Measurements from ENCODE around the gene SPTB.

The SPTB gene

GRCh38 chr14:64817631-64818030, 62.1 kb downstream of the SPTB start:
- no peak overlapping the region for H3K27ac Mint-ChIP-seq
- H3K27me3 Mint-ChIP-seq (ENCODE audit: low read depth): peaks cover 5% of the 10 kb centered on the region
- no peak overlapping the region for H3K4me3 Mint-ChIP-seq
- peaks cover 24% of the 10 kb centered on the region for H3K4me1 Mint-ChIP-seq
- H3K36me3 Mint-ChIP-seq (ENCODE audit: low read depth): no peaks in the 10 kb centered on the region
- no peaks in the 10 kb centered on the region for H3K9me3 Mint-ChIP-seq
- no peak for TF ChIP-seq CTCF (IDR thresholded peaks at IDR 0.05; ENCODE audit: unreplicated experiment in 3 of 3)

- TF ChIP-seq CTCF (IDR thresholded peaks at IDR 0.05; ENCODE audit: unreplicated experiment in 3 of 3): no peak
- H3K4me3 Mint-ChIP-seq: no peak overlapping the region
These were observed 63.4 kb downstream of the SPTB start for GRCh38 chr14:64816221-64816783.

GRCh38 chr14:64815257-64815656, 64.5 kb downstream of the SPTB start:
- no peak overlapping the region for H3K27ac Mint-ChIP-seq
- no peaks in the 10 kb centered on the region for H3K36me3 Mint-ChIP-seq (ENCODE audit: low read depth)
- peaks cover 15% of the 10 kb centered on the region for H3K4me1 Mint-ChIP-seq
- no peak overlapping the region for H3K4me3 Mint-ChIP-seq
- TF ChIP-seq CTCF (IDR thresholded peaks at IDR 0.05; ENCODE audit: unreplicated experiment in 3 of 3): no peak
- peaks cover 5% of the 10 kb centered on the region for H3K27me3 Mint-ChIP-seq (ENCODE audit: low read depth)
- H3K9me3 Mint-ChIP-seq: no peaks in the 10 kb centered on the region

More at GRCh38 chr14:64816221-64816783, 63.4 kb downstream of the SPTB start:
- no peaks in the 10 kb centered on the region for H3K36me3 Mint-ChIP-seq (ENCODE audit: low read depth)
- H3K9me3 Mint-ChIP-seq: no peaks in the 10 kb centered on the region
- peaks cover 5% of the 10 kb centered on the region for H3K27me3 Mint-ChIP-seq (ENCODE audit: low read depth)
- no peak overlapping the region for H3K27ac Mint-ChIP-seq
- H3K4me1 Mint-ChIP-seq: peaks cover 16% of the 10 kb centered on the region

- Mint-ChIP-seq H3K36me3 (ENCODE audit: low read depth) (no peaks in the 10 kb centered on the region), H3K9me3 (no peaks in the 10 kb centered on the region), H3K4me3 (no peak overlapping the region), H3K4me1 (peaks cover 9% of the 10 kb centered on the region), H3K27me3 (ENCODE audit: low read depth) (peaks cover 5% of the 10 kb centered on the region), H3K27ac (no peak overlapping the region)
- no peak for TF ChIP-seq CTCF (IDR thresholded peaks at IDR 0.05; ENCODE audit: unreplicated experiment in 3 of 3)
These were observed 67.3 kb downstream of the SPTB start for GRCh38 chr14:64812412-64812811.

GRCh38 chr14:64811676-64812075, 68.0 kb downstream of the SPTB start:
- Mint-ChIP-seq H3K36me3 (ENCODE audit: low read depth) (no peaks in the 10 kb centered on the region), H3K9me3 (no peaks in the 10 kb centered on the region), H3K27me3 (ENCODE audit: low read depth) (peaks cover 5% of the 10 kb centered on the region), H3K4me1 (peaks cover 9% of the 10 kb centered on the region), H3K27ac (no peak overlapping the region), H3K4me3 (no peak overlapping the region)
- no peak for TF ChIP-seq CTCF (IDR thresholded peaks at IDR 0.05; ENCODE audit: unreplicated experiment in 3 of 3)

- Mint-ChIP-seq H3K36me3 (ENCODE audit: low read depth) (no peaks in the 10 kb centered on the region), H3K27ac (no peak overlapping the region), H3K27me3 (ENCODE audit: low read depth) (peaks cover 7% of the 10 kb centered on the region), H3K4me3 (no peak overlapping the region), H3K9me3 (no peaks in the 10 kb centered on the region), H3K4me1 (peaks cover 9% of the 10 kb centered on the region)
- TF ChIP-seq CTCF (IDR thresholded peaks at IDR 0.05; ENCODE audit: unreplicated experiment in 3 of 3): no peak
These were observed 71.3 kb downstream of the SPTB start for GRCh38 chr14:64808449-64808848.
